SJSA1 (cell line): ENCODE results near the gene SYT7. TPM values are rescaled to one million over a fixed set of nuclear protein-coding genes. Genes with fewer than 3 reads are reported as not detected.
"Not testable (repeated sequence)": the region's sequence is repeated elsewhere in the genome, so short reads cannot be mapped to it uniquely, and the experiment has no call there.

Source experiments
- DNase-seq, 2 experiments: peaks; one replicate each; pipeline ENCODE4 v3.0.0-alpha.2; 2015 to 2020; ENCODE audit warnings: low spot score in 2 of 2, low read depth in 1 of 2
- H3K27ac ChIP-seq: fragments of 250-450 bp; sonication (Bioruptor Pico); 2 replicates; pipeline ENCODE4 v1.5.1; 2020; ENCODE audit warnings: mild to moderate bottlenecking, moderate library complexity
- H3K27me3 ChIP-seq: fragments of 250-450 bp; sonication (Bioruptor Pico); replicated peaks from 2 replicates; pipeline ENCODE4 v1.5.1; 2020; ENCODE audit warnings: mild to moderate bottlenecking, moderate library complexity
- H3K36me3 ChIP-seq: fragments of 250-450 bp; sonication (Bioruptor Pico); 2 replicates; pipeline ENCODE4 v1.5.1; 2020; ENCODE audit warnings: mild to moderate bottlenecking
- H3K4me1 ChIP-seq: fragments of 250-450 bp; sonication (Bioruptor Pico); replicated peaks from 2 replicates; pipeline ENCODE4 v1.6.1; 2021; ENCODE audit warnings: mild to moderate bottlenecking
- H3K4me3 ChIP-seq: fragments of 250-450 bp; sonication (Bioruptor Pico); 2 replicates; pipeline ENCODE4 v1.5.1; 2020; ENCODE audit warnings: mild to moderate bottlenecking
- H3K9me3 ChIP-seq: fragments of 250-450 bp; sonication (Bioruptor Pico); replicated peaks from 2 replicates; pipeline ENCODE4 v1.5.1; 2020; ENCODE audit warnings: mild to moderate bottlenecking
- total RNA-seq: library from RNA; depleted of rRNA; stranded (reverse); fragments of >200 nt; shearing (Covaris generic); gene quantifications from 2 replicates; pipeline ENCODE4 v1.2.3, GENCODE V29; 2014

Gene SYT7
- total RNA-seq, 1 experiment from 2014 or later = not detected

GRCh38 chr11:61614782-61615181 lies 33.9 kb upstream of the SYT7 start:
- DNase-seq, H3K4me3 ChIP-seq, H3K9me3 ChIP-seq, H3K27ac ChIP-seq, H3K36me3 ChIP-seq, H3K4me1 ChIP-seq: not testable (repeated sequence)
- peaks cover 80% of the 10 kb centered on the region for H3K27me3 ChIP-seq

GRCh38 chr11:61613870-61614269 lies 33.0 kb upstream of the SYT7 start:
- Histone ChIP-seq H3K27ac (no peak overlapping the region), H3K36me3 (no peaks in the 10 kb centered on the region), H3K27me3 (peaks cover 80% of the 10 kb centered on the region), H3K9me3 (0 out of 2 replicates have a peak, but pooled peaks cover 2% of the 10 kb centered on the region), H3K4me3 (no peak overlapping the region), H3K4me1 (no peaks in the 10 kb centered on the region)
- DNase-seq = no peak

- Histone ChIP-seq H3K27me3 (peaks cover 82% of the 10 kb centered on the region), H3K27ac (no peak overlapping the region), H3K36me3 (no peaks in the 10 kb centered on the region), H3K4me1 (no peaks in the 10 kb centered on the region), H3K4me3 (no peak overlapping the region), H3K9me3 (0 out of 2 replicates have a peak, but pooled peaks cover 2% of the 10 kb centered on the region)
- DNase-seq = no peak
Measured at GRCh38 chr11:61613051-61613450, 32.2 kb upstream of the SYT7 start.

- Histone ChIP-seq H3K36me3 (no peaks in the 10 kb centered on the region), H3K27me3 (peaks cover 85% of the 10 kb centered on the region), H3K4me1 (no peaks in the 10 kb centered on the region), H3K4me3 (no peak overlapping the region), H3K9me3 (0 out of 2 replicates have a peak, but pooled peaks cover 2% of the 10 kb centered on the region), H3K27ac (no peak overlapping the region)
- peak in 1 of 2 experiments; percentile 51 for DNase-seq
Measured at GRCh38 chr11:61611309-61611708, 30.4 kb upstream of the SYT7 start.

- 0 out of 2 replicates have a peak, but pooled peaks cover 2% of the 10 kb centered on the region for H3K9me3 ChIP-seq
- no peaks in the 10 kb centered on the region for H3K4me1 ChIP-seq
- H3K36me3 ChIP-seq = no peaks in the 10 kb centered on the region
- H3K27ac ChIP-seq = no peak overlapping the region
- DNase-seq = no peak
- no peak overlapping the region for H3K4me3 ChIP-seq
- H3K27me3 ChIP-seq = peaks cover 83% of the 10 kb centered on the region
Measured at GRCh38 chr11:61610905-61611304, 30.0 kb upstream of the SYT7 start.

- peaks cover 87% of the 10 kb centered on the region for H3K27me3 ChIP-seq
- H3K36me3 ChIP-seq = no peaks in the 10 kb centered on the region
- DNase-seq = peak in 1 of 2 experiments; percentile 48
Measured at GRCh38 chr11:61609980-61610366, 29.1 kb upstream of the SYT7 start.

GRCh38 chr11:61609000-61609979 lies 28.4 kb upstream of the SYT7 start:
- peaks cover 87% of the 10 kb centered on the region for H3K27me3 ChIP-seq
- H3K27ac ChIP-seq = no peak overlapping the region
- DNase-seq = no peak

More at GRCh38 chr11:61609980-61610366, 29.1 kb upstream of the SYT7 start:
- H3K9me3 ChIP-seq = 0 out of 2 replicates have a peak, but pooled peaks cover 2% of the 10 kb centered on the region
- no peak overlapping the region for H3K4me3 ChIP-seq
- H3K27ac ChIP-seq = no peak overlapping the region
- no peaks in the 10 kb centered on the region for H3K4me1 ChIP-seq

GRCh38 chr11:61607920-61608599 lies 27.2 kb upstream of the SYT7 start:
- Histone ChIP-seq H3K4me3 (no peak overlapping the region), H3K36me3 (no peaks in the 10 kb centered on the region), H3K9me3 (0 out of 2 replicates have a peak, but pooled peaks cover 2% of the 10 kb centered on the region), H3K27me3 (peaks cover 91% of the 10 kb centered on the region), H3K4me1 (peaks cover 4% of the 10 kb centered on the region), H3K27ac (no peak overlapping the region)
- DNase-seq = no peak

More at GRCh38 chr11:61609000-61609979, 28.4 kb upstream of the SYT7 start:
- no peaks in the 10 kb centered on the region for H3K36me3 ChIP-seq
- H3K4me3 ChIP-seq = no peak overlapping the region
- no peaks in the 10 kb centered on the region for H3K4me1 ChIP-seq
- 0 out of 2 replicates have a peak, but pooled peaks cover 2% of the 10 kb centered on the region for H3K9me3 ChIP-seq

- peaks cover 94% of the 10 kb centered on the region for H3K27me3 ChIP-seq
- no peak overlapping the region for H3K4me3 ChIP-seq
- peaks cover 7% of the 10 kb centered on the region for H3K4me1 ChIP-seq
- no peak for DNase-seq
- no peak overlapping the region for H3K27ac ChIP-seq
- 0 out of 2 replicates have a peak, but pooled peaks cover 2% of the 10 kb centered on the region for H3K9me3 ChIP-seq
- H3K36me3 ChIP-seq = no peaks in the 10 kb centered on the region
Measured at GRCh38 chr11:61607426-61607825, 26.6 kb upstream of the SYT7 start.

- Histone ChIP-seq H3K4me3 (no peak overlapping the region), H3K4me1 (peaks cover 7% of the 10 kb centered on the region), H3K9me3 (no peaks in the 10 kb centered on the region), H3K27me3 (peaks cover 81% of the 10 kb centered on the region), H3K36me3 (no peaks in the 10 kb centered on the region), H3K27ac (no peak overlapping the region)
- no peak for DNase-seq
Measured at GRCh38 chr11:61603667-61604066, 22.8 kb upstream of the SYT7 start.

GRCh38 chr11:61602775-61603569 lies 22.1 kb upstream of the SYT7 start:
- DNase-seq = peak in 1 of 2 experiments; percentile 69
- Histone ChIP-seq H3K4me1 (peaks cover 7% of the 10 kb centered on the region), H3K27me3 (peaks cover 81% of the 10 kb centered on the region), H3K36me3 (no peaks in the 10 kb centered on the region), H3K4me3 (no peak overlapping the region), H3K9me3 (no peaks in the 10 kb centered on the region), H3K27ac (no peak overlapping the region)

- Histone ChIP-seq H3K9me3 (no peaks in the 10 kb centered on the region), H3K4me1 (peaks cover 7% of the 10 kb centered on the region), H3K27ac (no peak overlapping the region), H3K27me3 (peaks cover 75% of the 10 kb centered on the region), H3K36me3 (no peaks in the 10 kb centered on the region), H3K4me3 (no peak overlapping the region)
- no peak for DNase-seq
Measured at GRCh38 chr11:61601512-61601911, 20.6 kb upstream of the SYT7 start.
